Left ventricle myocardium inferior (tissue), 1 donor: ENCODE results near the gene SKP2. TPM values are rescaled to one million over a fixed set of nuclear protein-coding genes. Genes with fewer than 3 reads are reported as not detected.
"Not testable (repeated sequence)": the region's sequence is repeated elsewhere in the genome, so short reads cannot be mapped to it uniquely, and the experiment has no call there.

Experiments used
- DNase-seq: peaks from one replicate; pipeline ENCODE4 v3.0.0-alpha.2; 2020
- H3K27ac ChIP-seq: fragments of 200-600 bp; replicated peaks from 2 replicates; pipeline ENCODE4 v1.8.0; 2021
- H3K27me3 ChIP-seq: fragments of 200-600 bp; 2 replicates; pipeline ENCODE4 v1.8.0; 2021; ENCODE audit warnings: low read depth
- H3K36me3 ChIP-seq: fragments of 200-600 bp; 2 replicates; pipeline ENCODE4 v1.8.0; 2021
- H3K4me1 ChIP-seq: fragments of 200-600 bp; 2 replicates; pipeline ENCODE4 v1.8.0; 2021
- H3K4me3 ChIP-seq: fragments of 200-600 bp; 2 replicates; pipeline ENCODE4 v1.8.0; 2021; ENCODE audit warnings: mild to moderate bottlenecking, moderate library complexity
- H3K9me3 ChIP-seq: fragments of 200-600 bp; replicated peaks from 2 replicates; pipeline ENCODE4 v1.8.0; 2021
- CTCF ChIP-seq: fragments of 200-600 bp; IDR thresholded peaks from 2 replicates; pipeline ENCODE4 v1.8.0; 2021; ENCODE audit warnings: antibody characterized with exemption, mild to moderate bottlenecking, borderline replicate concordance
- intact Hi-C: fragments of 100-400 bp; cut with micrococcal nuclease; formaldehyde crosslinking; loops from one replicate; pipeline ENCODE4 v1.11.0; 2022
- total RNA-seq: library from RNA; stranded (reverse); fragmentation: NEBNext Ultra II Directional; extraction: Animal tissue kit (Norgen Biotek cat#: 25700); gene quantifications from one replicate; pipeline ENCODE4 v1.2.1, GENCODE V29; 2021
- donor health status: DM: no; HTN: yes; CAD: no; lungs with severe emphysema.

Gene SKP2
- total RNA-seq, 1 donor from 2014 or later = 4.6 TPM

GRCh38 chr5:36181774-36182173 is 29.9 kb downstream of the SKP2 start:
- Histone ChIP-seq H3K4me1 (no peaks in the 10 kb centered on the region), H3K27ac (no peak overlapping the region), H3K36me3 (peaks cover 81% of the 10 kb centered on the region), H3K27me3 (no peaks in the 10 kb centered on the region), H3K9me3 (peaks cover 10% of the 10 kb centered on the region), H3K4me3 (no peak overlapping the region)
- TF ChIP-seq CTCF = no peak
- DNase-seq = no peak
- intact Hi-C loops = no loop called here

GRCh38 chr5:36184408-36184807 is 32.5 kb downstream of the SKP2 start:
- DNase-seq, H3K27ac ChIP-seq, intact Hi-C loops, H3K27me3 ChIP-seq, H3K4me1 ChIP-seq, H3K4me3 ChIP-seq: not testable (repeated sequence)
- peaks cover 61% of the 10 kb centered on the region for H3K36me3 ChIP-seq
- H3K9me3 ChIP-seq = peaks cover 19% of the 10 kb centered on the region

GRCh38 chr5:36193746-36194145 is 41.8 kb downstream of the SKP2 start:
- no peak for DNase-seq
- peaks cover 22% of the 10 kb centered on the region for H3K9me3 ChIP-seq
- peaks cover 82% of the 10 kb centered on the region for H3K36me3 ChIP-seq
- no peak overlapping the region for H3K27ac ChIP-seq
- TF ChIP-seq CTCF = no peak
- intact Hi-C loops = no loop called here
- H3K27me3 ChIP-seq = no peaks in the 10 kb centered on the region
- H3K4me3 ChIP-seq = no peak overlapping the region
- H3K4me1 ChIP-seq = no peaks in the 10 kb centered on the region

DNA sequence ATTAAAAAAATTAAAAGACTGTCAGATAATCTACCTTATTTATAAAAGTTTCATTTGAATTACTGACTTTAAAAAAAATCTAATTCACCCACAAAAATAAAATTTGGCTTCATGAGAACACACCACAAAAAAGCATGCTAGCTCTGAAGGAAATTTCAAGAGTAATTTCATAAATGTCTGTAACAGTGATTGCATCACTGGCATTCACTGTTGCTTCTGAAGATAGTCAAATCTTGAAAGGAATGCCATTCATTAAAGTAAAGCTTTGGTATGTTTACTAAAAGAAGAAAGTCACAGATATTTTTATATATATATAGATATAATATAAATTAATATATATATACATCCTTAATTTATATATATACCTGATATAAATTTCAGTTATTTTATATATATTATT is 46.4 kb downstream of the SKP2 start:
- Histone ChIP-seq H3K27ac (no peak overlapping the region), H3K36me3 (peaks cover 65% of the 10 kb centered on the region), H3K4me3 (no peak overlapping the region), H3K9me3 (no peaks in the 10 kb centered on the region), H3K4me1 (peaks cover 12% of the 10 kb centered on the region), H3K27me3 (no peaks in the 10 kb centered on the region)
- no peak for DNase-seq
- no peak for TF ChIP-seq CTCF
- intact Hi-C loops = no loop called here

DNA sequence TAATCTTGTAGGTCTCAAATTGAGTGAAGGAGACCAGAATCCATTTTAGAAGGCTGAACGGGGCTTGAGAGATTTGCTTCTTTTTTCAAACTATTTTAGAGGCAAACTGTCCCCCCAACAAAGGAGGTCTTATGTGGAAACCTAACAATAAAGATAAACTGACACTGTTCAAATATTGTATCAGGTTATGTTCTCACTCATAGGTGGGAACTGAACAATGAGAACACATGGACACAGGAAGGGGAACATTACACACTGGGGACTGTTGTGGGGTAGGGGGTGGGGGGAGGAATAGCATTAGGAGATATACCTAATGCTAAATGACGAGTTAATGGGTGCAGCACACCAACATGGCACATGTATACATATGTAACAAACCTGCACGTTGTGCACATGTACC is 46.9 kb downstream of the SKP2 start:
- H3K4me3 ChIP-seq, intact Hi-C loops, H3K27ac ChIP-seq, H3K27me3 ChIP-seq, H3K9me3 ChIP-seq, DNase-seq: not testable (repeated sequence)
- H3K36me3 ChIP-seq = peaks cover 61% of the 10 kb centered on the region
- peaks cover 17% of the 10 kb centered on the region for H3K4me1 ChIP-seq

DNA sequence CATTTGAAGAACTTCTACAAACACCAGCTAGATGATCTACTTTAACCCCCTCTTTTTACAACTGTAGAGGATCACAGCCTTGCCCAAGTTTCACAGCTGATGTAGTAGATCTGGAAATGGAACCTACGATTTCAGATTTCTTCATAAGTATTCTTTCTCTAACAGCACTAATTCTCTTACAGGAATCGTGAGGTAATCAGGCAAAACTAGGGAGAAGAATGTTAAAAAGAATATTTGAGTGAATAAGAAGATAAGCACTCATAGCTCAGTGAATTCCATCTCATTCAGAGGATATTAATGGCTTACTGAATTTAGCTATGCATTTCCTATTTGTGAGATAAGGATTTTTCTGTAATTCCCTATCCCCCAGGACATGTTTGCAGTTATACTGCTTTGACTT is 47.7 kb downstream of the SKP2 start:
- peaks cover 19% of the 10 kb centered on the region for H3K4me1 ChIP-seq
- no peak for TF ChIP-seq CTCF
- intact Hi-C loops = no loop called here
- DNase-seq = no peak
- peaks cover 57% of the 10 kb centered on the region for H3K36me3 ChIP-seq
- H3K27ac ChIP-seq = no peak overlapping the region
- H3K27me3 ChIP-seq = no peaks in the 10 kb centered on the region
- H3K9me3 ChIP-seq = no peaks in the 10 kb centered on the region
- no peak overlapping the region for H3K4me3 ChIP-seq

GRCh38 chr5:36200513-36200912 is 48.6 kb downstream of the SKP2 start:
- Histone ChIP-seq H3K36me3 (peaks cover 54% of the 10 kb centered on the region), H3K27me3 (no peaks in the 10 kb centered on the region), H3K9me3 (no peaks in the 10 kb centered on the region), H3K4me1 (peaks cover 19% of the 10 kb centered on the region), H3K27ac (no peak overlapping the region), H3K4me3 (no peak overlapping the region)
- no peak for TF ChIP-seq CTCF
- DNase-seq = no peak
- intact Hi-C loops = no loop called here
